ENCODE data around the gene EVA1A. TPM values are rescaled to one million over a fixed set of nuclear protein-coding genes. Genes with fewer than 3 reads are reported as not detected.

EVA1A gene
- total RNA-seq, 2 experiments from 2014 or later = 0.43 TPM; not detected in 1

- intact Hi-C loops (cut with micrococcal nuclease) = no loop called here
- H3K36me3 Mint-ChIP-seq (ENCODE audit: low read depth) = no peaks in the 10 kb centered on the region
- no peak overlapping the region for H3K27ac Mint-ChIP-seq
- CTCF ChIA-PET = no interaction called here
- peaks cover 5% of the 10 kb centered on the region for H3K9me3 Mint-ChIP-seq
- DNase-seq (no peak), ATAC-seq (no peak)
- no peak for TF ChIP-seq CTCF (IDR thresholded peaks at IDR 0.05)
- H3K4me3 Mint-ChIP-seq = no peak overlapping the region
- H3K4me1 Mint-ChIP-seq (ENCODE audit: low read depth) = no peaks in the 10 kb centered on the region
- H3K27me3 Mint-ChIP-seq = no peaks in the 10 kb centered on the region
- POLR2A ChIA-PET = no interaction called here
Observed at GRCh38 chr2:75505012-75505411, 55.7 kb downstream of the EVA1A start.

DNA sequence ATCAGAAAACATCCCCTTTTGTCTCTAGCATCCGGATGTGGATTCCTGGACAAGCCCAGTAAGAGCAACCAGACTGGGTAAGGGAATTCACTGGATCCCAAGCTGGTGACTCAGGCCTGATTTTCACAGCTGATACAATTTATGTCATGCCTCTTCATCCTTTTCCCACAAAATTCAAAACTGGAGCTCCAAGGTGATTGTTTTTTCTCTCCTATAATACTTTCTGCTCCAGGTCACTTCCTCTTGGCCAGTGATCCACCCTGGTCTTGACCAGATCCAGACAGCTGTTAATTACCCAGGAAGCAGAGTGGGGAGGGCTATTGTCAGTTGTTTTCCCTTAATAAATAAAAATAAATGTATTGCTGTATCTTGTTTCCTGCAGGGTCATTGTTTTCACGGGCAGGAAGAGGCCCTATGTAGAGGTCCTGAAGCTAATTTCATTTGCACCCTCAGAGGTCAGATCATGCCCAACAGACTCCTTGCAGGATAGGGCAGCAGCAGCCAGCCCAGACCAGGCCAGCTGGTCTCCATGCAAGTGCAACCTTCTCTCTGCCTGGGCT is 57.6 kb downstream of the EVA1A start:
- no peak for ATAC-seq
- Mint-ChIP-seq H3K27ac (no peak overlapping the region), H3K4me3 (no peak overlapping the region), H3K27me3 (no peaks in the 10 kb centered on the region), H3K36me3 (ENCODE audit: low read depth) (no peaks in the 10 kb centered on the region), H3K4me1 (ENCODE audit: low read depth) (no peaks in the 10 kb centered on the region), H3K9me3 (no peaks in the 10 kb centered on the region)
- intact Hi-C loops (cut with micrococcal nuclease) = no loop called here
- POLR2A ChIA-PET = no interaction called here
- DNase-seq = no peak
- TF ChIP-seq CTCF (IDR thresholded peaks at IDR 0.05) = no peak
- CTCF ChIA-PET = interaction anchor here (1.1 kb wide), 1 partner anchor 13 kb away, joined by 3 read pairs; no protein-coding TSS in a partner anchor

GRCh38 chr2:75500633-75501032 is 60.1 kb downstream of the EVA1A start:
- ChIA-PET CTCF (interaction anchor here (0.6 kb wide), 1 partner anchor 37 kb away, joined by 3 read pairs; no protein-coding TSS in a partner anchor), POLR2A (no interaction called here)
- H3K9me3 Mint-ChIP-seq = no peaks in the 10 kb centered on the region
- H3K27ac Mint-ChIP-seq = no peak overlapping the region
- no peak for DNase-seq
- intact Hi-C loops (cut with micrococcal nuclease) = no loop called here
- no peak for ATAC-seq
- H3K4me1 Mint-ChIP-seq (ENCODE audit: low read depth) = no peaks in the 10 kb centered on the region
- no peaks in the 10 kb centered on the region for H3K36me3 Mint-ChIP-seq (ENCODE audit: low read depth)
- no peak overlapping the region for H3K4me3 Mint-ChIP-seq
- no peaks in the 10 kb centered on the region for H3K27me3 Mint-ChIP-seq
- TF ChIP-seq CTCF (IDR thresholded peaks at IDR 0.05) = no peak

DNA sequence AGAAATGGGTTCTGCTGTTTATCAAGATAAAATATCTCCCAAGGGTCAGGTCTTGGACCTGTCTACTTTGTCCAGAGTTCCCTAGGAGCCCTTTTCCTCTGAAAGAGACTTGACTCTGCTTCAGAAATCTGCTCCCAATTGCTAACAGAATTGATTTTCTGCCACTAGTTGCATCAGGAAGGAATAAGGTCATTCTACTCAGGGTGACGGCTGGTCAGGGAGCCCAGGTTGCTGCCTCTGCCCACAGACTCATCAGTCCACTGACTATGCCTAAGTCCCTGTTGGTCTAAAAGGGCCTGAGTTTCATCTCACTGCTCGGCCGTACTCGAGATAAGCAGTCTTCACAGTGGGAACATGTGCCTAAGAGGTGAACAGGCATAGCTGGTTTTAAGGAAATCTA is 61.2 kb downstream of the EVA1A start:
- no peak overlapping the region for H3K27ac Mint-ChIP-seq
- DNase-seq (no peak), ATAC-seq (no peak)
- H3K9me3 Mint-ChIP-seq = no peaks in the 10 kb centered on the region
- H3K4me1 Mint-ChIP-seq (ENCODE audit: low read depth) = no peaks in the 10 kb centered on the region
- H3K4me3 Mint-ChIP-seq = no peak overlapping the region
- ChIA-PET POLR2A (no interaction called here), CTCF (no interaction called here)
- H3K36me3 Mint-ChIP-seq (ENCODE audit: low read depth) = no peaks in the 10 kb centered on the region
- H3K27me3 Mint-ChIP-seq = no peaks in the 10 kb centered on the region
- no peak for TF ChIP-seq CTCF (IDR thresholded peaks at IDR 0.05)
- intact Hi-C loops (cut with micrococcal nuclease) = no loop called here

DNA sequence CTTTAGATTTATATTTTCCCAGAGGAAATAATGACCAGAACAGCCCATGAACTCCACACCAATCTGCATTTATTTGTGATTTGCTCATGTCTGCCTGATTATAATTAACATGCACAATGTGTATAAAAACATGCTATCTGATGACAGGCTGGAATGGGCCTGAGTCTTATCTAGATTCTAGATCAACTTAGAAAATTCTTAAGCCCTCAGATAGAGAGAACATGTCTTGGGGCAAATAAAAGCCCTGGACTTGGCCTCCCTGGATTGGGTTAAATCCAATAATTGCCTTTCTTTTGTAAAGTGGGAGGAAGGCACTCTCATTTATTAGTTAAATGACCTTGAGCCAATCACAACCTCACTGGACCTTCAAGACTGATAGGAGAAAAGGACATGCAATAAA is 61.8 kb downstream of the EVA1A start:
- DNase-seq (no peak), ATAC-seq (no peak)
- Mint-ChIP-seq H3K9me3 (no peaks in the 10 kb centered on the region), H3K36me3 (ENCODE audit: low read depth) (no peaks in the 10 kb centered on the region), H3K4me1 (ENCODE audit: low read depth) (no peaks in the 10 kb centered on the region), H3K27me3 (no peaks in the 10 kb centered on the region), H3K4me3 (no peak overlapping the region), H3K27ac (no peak overlapping the region)
- intact Hi-C loops (cut with micrococcal nuclease) = no loop called here
- POLR2A ChIA-PET = no interaction called here
- CTCF ChIA-PET = no interaction called here
- TF ChIP-seq CTCF (IDR thresholded peaks at IDR 0.05) = no peak
